ENCODE results near the gene FGD5.

FGD5 gene

DNA sequence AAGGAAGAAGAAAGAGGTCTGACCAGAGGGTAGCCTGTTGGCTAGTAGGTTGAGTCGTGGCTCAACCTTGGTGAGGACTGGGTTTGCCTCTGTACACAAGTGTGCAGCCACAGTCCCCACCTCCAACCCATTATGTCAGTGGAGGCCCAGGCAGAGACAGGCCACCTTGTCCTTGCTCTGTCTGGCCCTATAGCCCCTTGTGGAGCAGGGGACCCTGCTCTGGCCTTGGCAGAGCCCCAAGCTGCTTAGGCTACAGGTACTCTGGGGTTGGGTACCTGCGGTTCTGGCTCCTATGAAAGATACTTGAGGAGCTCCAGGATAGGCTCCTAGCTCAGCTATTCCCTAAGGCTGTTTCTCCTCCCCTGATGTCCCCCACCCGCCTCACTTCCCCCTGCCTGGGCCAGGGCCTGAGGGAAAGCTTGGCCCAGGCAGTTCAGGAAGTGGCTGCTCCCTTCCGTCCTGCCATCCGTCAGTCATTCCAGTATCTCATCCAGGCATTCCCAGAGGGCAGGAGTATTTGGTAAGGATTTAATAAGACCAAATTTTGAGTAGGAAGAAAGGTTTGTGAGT, 44.0 kb downstream of the FGD5 start:
- Histone ChIP-seq H3K9ac (ENCODE audit: low read length) (no peak overlapping the region), H2AK5ac (ENCODE audit: low read length, severe bottlenecking) (no peak overlapping the region), H3K27ac (ENCODE audit: low read length, poor library complexity, severe bottlenecking) (no peak overlapping the region), H3K4me3 (ENCODE audit: insufficient read depth in 1 of 2, low read depth in 1 of 2, low read length in 2 of 2) (no peak overlapping the region), H3K79me1 (replicated peaks; ENCODE audit: low read length, poor library complexity, severe bottlenecking) (no peaks in the 10 kb centered on the region), H3K18ac (ENCODE audit: low read depth in 1 of 2, low read length in 2 of 2) (no peak overlapping the region), H4K8ac (ENCODE audit: low read length) (no peak overlapping the region), H2BK120ac (ENCODE audit: low read depth, low read length) (no peak overlapping the region), H3K14ac (ENCODE audit: low read length in 2 of 2) (no peak overlapping the region), H3K4me1 (ENCODE audit: control insufficient read depth, insufficient read depth, low read depth, low read length) (no peaks in the 10 kb centered on the region), H3K9me3 (ENCODE audit: control insufficient read depth, low read length) (no peaks in the 10 kb centered on the region), H3K27me3 (ENCODE audit: control insufficient read depth in 1 of 2, insufficient read depth in 1 of 2, low read length in 2 of 2) (peaks cover 13 to 62% of the 10 kb centered on the region in 2 experiments), H3K23ac (ENCODE audit: low read length in 2 of 2) (no peak overlapping the region), H2AFZ (ENCODE audit: low read depth, low read length) (no peak overlapping the region), H3K36me3 (ENCODE audit: control insufficient read depth in 1 of 2, insufficient read depth in 2 of 2, low read depth in 1 of 2, low read length in 2 of 2) (no peaks in the 10 kb centered on the region), H2BK12ac (ENCODE audit: low read length in 2 of 2) (no peak overlapping the region), H2BK15ac (ENCODE audit: low read depth, poor library complexity, severe bottlenecking) (no peak overlapping the region), H3K4ac (ENCODE audit: low read depth in 1 of 2, low read length in 2 of 2) (no peak overlapping the region), H2BK5ac (ENCODE audit: low read depth, low read length, poor library complexity, severe bottlenecking) (no peak overlapping the region), H4K91ac (ENCODE audit: low read length) (no peak overlapping the region), H3K4me2 (ENCODE audit: low read length, poor library complexity, severe bottlenecking) (no peak overlapping the region)
- WGBS = 90% methylated on average over 5 of the region's 5 CpGs
- DNase-seq = no peak

DNA sequence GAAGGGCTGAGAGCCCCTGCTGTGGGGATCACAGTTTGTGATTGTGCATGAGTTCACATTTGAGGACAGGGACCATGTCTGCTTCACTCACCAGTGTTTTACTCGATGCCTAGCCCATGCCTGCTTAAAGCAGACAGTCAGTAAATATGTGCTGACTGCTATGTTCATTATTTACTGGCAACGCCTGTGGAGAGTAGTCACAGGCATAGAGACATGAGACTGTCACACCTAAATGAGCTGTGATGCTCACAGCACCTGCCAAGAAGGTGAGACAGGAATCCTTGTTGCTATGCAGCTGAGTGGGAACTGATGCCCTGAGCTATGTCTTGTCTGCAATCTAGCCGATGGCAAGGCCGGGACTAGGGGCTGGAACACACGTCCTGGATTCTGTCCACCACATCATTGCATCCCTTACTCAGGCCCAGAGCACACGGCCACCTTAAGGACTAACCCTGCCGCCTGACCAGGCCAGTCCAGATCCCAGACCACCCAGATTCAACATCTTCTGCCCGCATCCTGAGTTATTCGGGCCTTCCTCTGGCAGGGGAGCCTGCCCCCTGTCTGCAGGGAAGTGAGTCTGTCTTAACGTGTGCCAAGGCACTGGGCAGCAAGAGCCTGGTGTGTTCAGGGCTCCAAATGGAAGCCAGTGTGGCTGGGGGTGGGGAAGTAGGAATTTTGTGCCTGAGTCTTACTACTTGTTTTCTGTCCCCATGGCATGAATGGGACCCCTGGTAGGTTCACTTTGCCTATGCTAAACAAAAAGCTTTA, 44.8 kb downstream of the FGD5 start:
- Histone ChIP-seq H2BK5ac (ENCODE audit: low read depth, low read length, poor library complexity, severe bottlenecking) (no peak overlapping the region), H3K23ac (ENCODE audit: low read length in 2 of 2) (no peak overlapping the region), H3K18ac (ENCODE audit: low read depth in 1 of 2, low read length in 2 of 2) (no peak overlapping the region), H2AK5ac (ENCODE audit: low read length, severe bottlenecking) (no peak overlapping the region), H3K9ac (ENCODE audit: low read length) (no peak overlapping the region), H3K9me3 (ENCODE audit: control insufficient read depth, low read length) (no peaks in the 10 kb centered on the region), H3K4me1 (ENCODE audit: control insufficient read depth, insufficient read depth, low read depth, low read length) (no peaks in the 10 kb centered on the region), H3K27me3 (ENCODE audit: control insufficient read depth in 1 of 2, insufficient read depth in 1 of 2, low read length in 2 of 2) (peaks cover 13 to 62% of the 10 kb centered on the region in 2 experiments), H3K14ac (ENCODE audit: low read length in 2 of 2) (no peak overlapping the region), H4K91ac (ENCODE audit: low read length) (no peak overlapping the region), H3K4me3 (ENCODE audit: insufficient read depth in 1 of 2, low read depth in 1 of 2, low read length in 2 of 2) (no peak overlapping the region), H3K79me1 (replicated peaks; ENCODE audit: low read length, poor library complexity, severe bottlenecking) (no peaks in the 10 kb centered on the region), H3K27ac (ENCODE audit: low read length, poor library complexity, severe bottlenecking) (no peak overlapping the region), H3K36me3 (ENCODE audit: control insufficient read depth in 1 of 2, insufficient read depth in 2 of 2, low read depth in 1 of 2, low read length in 2 of 2) (no peaks in the 10 kb centered on the region), H2BK15ac (ENCODE audit: low read depth, poor library complexity, severe bottlenecking) (no peak overlapping the region), H3K4me2 (ENCODE audit: low read length, poor library complexity, severe bottlenecking) (no peak overlapping the region), H4K8ac (ENCODE audit: low read length) (no peak overlapping the region), H2BK12ac (ENCODE audit: low read length in 2 of 2) (no peak overlapping the region), H3K4ac (ENCODE audit: low read depth in 1 of 2, low read length in 2 of 2) (no peak overlapping the region), H2BK120ac (ENCODE audit: low read depth, low read length) (no peak overlapping the region), H2AFZ (ENCODE audit: low read depth, low read length) (no peak overlapping the region)
- no peak for DNase-seq
- WGBS = 72% methylated on average over 9 of the region's 10 CpGs

DNA sequence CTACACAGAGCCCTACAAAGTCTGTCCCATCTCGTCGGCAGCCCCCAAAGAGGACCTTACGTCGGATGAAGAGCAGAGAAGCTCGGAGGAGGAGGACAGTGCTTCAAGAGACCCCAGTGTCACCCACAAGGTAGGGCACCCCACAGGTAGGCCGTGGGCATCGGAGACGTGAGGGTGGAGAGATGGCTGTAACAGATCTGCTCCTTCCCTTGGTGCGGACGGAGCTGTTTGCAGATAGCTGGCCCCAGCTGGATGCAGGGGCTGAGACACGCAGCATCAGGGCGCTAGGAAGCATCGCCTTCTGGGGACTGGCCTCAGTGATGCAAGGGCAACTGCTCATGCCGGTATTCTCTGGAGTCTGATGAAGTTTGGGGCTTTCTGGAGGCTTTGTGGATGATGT, 45.4 kb downstream of the FGD5 start:
- H3K27ac ChIP-seq (ENCODE audit: low read length, poor library complexity, severe bottlenecking) = no peak overlapping the region
- H3K4ac ChIP-seq (ENCODE audit: low read depth in 1 of 2, low read length in 2 of 2) = no peak overlapping the region
- H4K91ac ChIP-seq (ENCODE audit: low read length) = no peak overlapping the region
- no peak overlapping the region for H2BK15ac ChIP-seq (ENCODE audit: low read depth, poor library complexity, severe bottlenecking)
- H3K14ac ChIP-seq (ENCODE audit: low read length in 2 of 2) = no peak overlapping the region
- H3K4me2 ChIP-seq (ENCODE audit: low read length, poor library complexity, severe bottlenecking) = no peak overlapping the region
- no peaks in the 10 kb centered on the region for H3K4me1 ChIP-seq (ENCODE audit: control insufficient read depth, insufficient read depth, low read depth, low read length)
- no peak overlapping the region for H3K4me3 ChIP-seq (ENCODE audit: insufficient read depth in 1 of 2, low read depth in 1 of 2, low read length in 2 of 2)
- no peak overlapping the region for H2BK5ac ChIP-seq (ENCODE audit: low read depth, low read length, poor library complexity, severe bottlenecking)
- H3K18ac ChIP-seq (ENCODE audit: low read depth in 1 of 2, low read length in 2 of 2) = no peak overlapping the region
- H2BK12ac ChIP-seq (ENCODE audit: low read length in 2 of 2) = no peak overlapping the region
- H2AK5ac ChIP-seq (ENCODE audit: low read length, severe bottlenecking) = no peak overlapping the region
- H2BK120ac ChIP-seq (ENCODE audit: low read depth, low read length) = no peak overlapping the region
- 92% methylated on average over 14 of the region's 14 CpGs for WGBS
- no peak for DNase-seq
- no peak overlapping the region for H3K23ac ChIP-seq (ENCODE audit: low read length in 2 of 2)
- H2AFZ ChIP-seq (ENCODE audit: low read depth, low read length) = no peak overlapping the region
- H3K36me3 ChIP-seq (ENCODE audit: control insufficient read depth in 1 of 2, insufficient read depth in 2 of 2, low read depth in 1 of 2, low read length in 2 of 2) = no peaks in the 10 kb centered on the region
- H4K8ac ChIP-seq (ENCODE audit: low read length) = no peak overlapping the region
- no peaks in the 10 kb centered on the region for H3K79me1 ChIP-seq (replicated peaks; ENCODE audit: low read length, poor library complexity, severe bottlenecking)
- H3K27me3 ChIP-seq (ENCODE audit: control insufficient read depth in 1 of 2, insufficient read depth in 1 of 2, low read length in 2 of 2) = peaks cover 13 to 62% of the 10 kb centered on the region in 2 experiments
- no peaks in the 10 kb centered on the region for H3K9me3 ChIP-seq (ENCODE audit: control insufficient read depth, low read length)
- no peak overlapping the region for H3K9ac ChIP-seq (ENCODE audit: low read length)

DNA sequence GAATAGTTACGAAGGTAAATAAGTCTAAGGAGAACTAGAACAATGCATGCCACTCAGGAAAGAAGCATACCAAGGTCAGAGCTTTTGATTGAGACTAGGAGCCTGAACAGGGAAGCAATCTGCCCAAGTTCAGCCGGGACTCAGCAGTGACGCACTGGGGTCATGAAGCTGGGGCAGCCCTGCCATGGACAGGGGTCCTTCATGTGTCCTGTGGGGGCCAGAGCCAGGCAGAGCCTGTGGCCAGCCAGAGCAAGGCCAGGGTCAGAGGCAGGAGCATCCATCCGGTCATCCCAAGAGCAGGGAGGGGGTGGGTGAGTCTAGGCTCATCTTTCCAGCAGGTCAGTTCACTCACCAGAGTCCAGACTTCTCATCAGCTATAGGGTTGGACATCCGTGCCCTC, 47.9 kb downstream of the FGD5 start:
- Histone ChIP-seq H3K18ac (ENCODE audit: low read depth in 1 of 2, low read length in 2 of 2) (no peak overlapping the region), H2BK15ac (ENCODE audit: low read depth, poor library complexity, severe bottlenecking) (no peak overlapping the region), H3K27me3 (ENCODE audit: control insufficient read depth in 1 of 2, insufficient read depth in 1 of 2, low read length in 2 of 2) (peaks cover 20 to 59% of the 10 kb centered on the region in 2 experiments), H3K14ac (ENCODE audit: low read length in 2 of 2) (no peak overlapping the region), H4K91ac (ENCODE audit: low read length) (no peak overlapping the region), H4K8ac (ENCODE audit: low read length) (no peak overlapping the region), H3K9me3 (ENCODE audit: control insufficient read depth, low read length) (no peaks in the 10 kb centered on the region), H3K23ac (ENCODE audit: low read length in 2 of 2) (no peak overlapping the region), H3K36me3 (ENCODE audit: control insufficient read depth in 1 of 2, insufficient read depth in 2 of 2, low read depth in 1 of 2, low read length in 2 of 2) (no peaks in the 10 kb centered on the region), H3K79me1 (replicated peaks; ENCODE audit: low read length, poor library complexity, severe bottlenecking) (no peaks in the 10 kb centered on the region), H3K4me3 (ENCODE audit: insufficient read depth in 1 of 2, low read depth in 1 of 2, low read length in 2 of 2) (no peak overlapping the region), H3K4ac (ENCODE audit: low read depth in 1 of 2, low read length in 2 of 2) (no peak overlapping the region), H2BK120ac (ENCODE audit: low read depth, low read length) (no peak overlapping the region), H3K9ac (ENCODE audit: low read length) (no peak overlapping the region), H2BK5ac (ENCODE audit: low read depth, low read length, poor library complexity, severe bottlenecking) (no peak overlapping the region), H3K27ac (ENCODE audit: low read length, poor library complexity, severe bottlenecking) (no peak overlapping the region), H2AK5ac (ENCODE audit: low read length, severe bottlenecking) (no peak overlapping the region), H3K4me1 (ENCODE audit: control insufficient read depth, insufficient read depth, low read depth, low read length) (no peaks in the 10 kb centered on the region), H2AFZ (ENCODE audit: low read depth, low read length) (no peak overlapping the region), H2BK12ac (ENCODE audit: low read length in 2 of 2) (no peak overlapping the region), H3K4me2 (ENCODE audit: low read length, poor library complexity, severe bottlenecking) (no peak overlapping the region)
- WGBS = 91% methylated on average over 5 of the region's 5 CpGs
- no peak for DNase-seq
